H9 (cell line): Measurements from ENCODE around the gene PMEPA1. TPM values are rescaled to one million over a fixed set of nuclear protein-coding genes. Genes with fewer than 3 reads are reported as not detected.

ENCODE experiments used
- DNase-seq: peaks from one replicate; pipeline ENCODE4 v3.0.0-alpha.2; 2017
- H2AFZ ChIP-seq: one replicate; pipeline ENCODE4 v1.6.1; 2013; ENCODE audit warnings: mild to moderate bottlenecking, low read length, control low read depth, moderate library complexity
- H2AK5ac ChIP-seq: 2 replicates; pipeline ENCODE4 v1.6.1; 2013; ENCODE audit warnings: low read length, control low read depth, mixed read lengths; ENCODE audit not compliant: insufficient read length
- H2BK120ac ChIP-seq: one replicate; pipeline ENCODE4 v1.6.1; 2013; ENCODE audit warnings: low read depth, mild to moderate bottlenecking, low read length, control low read depth, inconsistent platforms; ENCODE audit not compliant: poor library complexity, severe bottlenecking
- H2BK12ac ChIP-seq: 2 replicates; pipeline ENCODE4 v1.6.1; 2013; ENCODE audit warnings: low read length, control low read depth, mixed read lengths, low read depth; ENCODE audit not compliant: insufficient read length
- H2BK15ac ChIP-seq: 2 replicates; pipeline ENCODE4 v1.6.1; 2013; ENCODE audit warnings: low read depth, low read length, control low read depth
- H2BK20ac ChIP-seq: one replicate; pipeline ENCODE4 v1.6.1; 2013; ENCODE audit warnings: low read depth, mild to moderate bottlenecking, low read length, control low read depth, inconsistent platforms; ENCODE audit not compliant: poor library complexity, severe bottlenecking
- H2BK5ac ChIP-seq: 2 replicates; pipeline ENCODE4 v1.6.1; 2013; ENCODE audit warnings: low read length, control low read depth, mixed read lengths; ENCODE audit not compliant: insufficient read length
- H3K14ac ChIP-seq: 2 replicates; pipeline ENCODE4 v1.6.1; 2013; ENCODE audit warnings: low read length, control low read depth; ENCODE audit not compliant: insufficient read depth
- H3K18ac ChIP-seq: 2 replicates; pipeline ENCODE4 v1.6.1; 2013; ENCODE audit warnings: low read depth, mild to moderate bottlenecking, mixed read lengths, low read length, control low read depth; ENCODE audit not compliant: insufficient read length
- H3K23ac ChIP-seq: 2 replicates; pipeline ENCODE4 v1.6.1; 2013; ENCODE audit warnings: low read length, control low read depth, mixed read lengths, low read depth; ENCODE audit not compliant: insufficient read length
- H3K23me2 ChIP-seq: 2 replicates; pipeline ENCODE4 v1.6.1; 2013; ENCODE audit warnings: low read depth, mild to moderate bottlenecking, mixed read lengths, low read length, control low read depth; ENCODE audit not compliant: insufficient read length, poor library complexity, severe bottlenecking
- H3K27ac ChIP-seq: 2 replicates; pipeline ENCODE4 v1.5.1; 2013; ENCODE audit warnings: low read length, control low read depth, mixed read lengths, low read depth; ENCODE audit not compliant: insufficient read length
- H3K27me3 ChIP-seq: 2 replicates; pipeline ENCODE4 v1.6.1; 2013; ENCODE audit warnings: low read length, control low read depth, inconsistent platforms; ENCODE audit not compliant: insufficient read depth
- H3K4ac ChIP-seq: 2 replicates; pipeline ENCODE4 v1.6.1; 2013; ENCODE audit warnings: low read depth, mild to moderate bottlenecking, control low read depth, inconsistent platforms, low read length, moderate library complexity
- H3K4me1 ChIP-seq: 2 replicates; pipeline ENCODE4 v1.6.1; 2013; ENCODE audit warnings: low read length, control low read depth, inconsistent platforms; ENCODE audit not compliant: insufficient read depth
- H3K4me2 ChIP-seq: 2 replicates; pipeline ENCODE4 v1.6.1; 2013; ENCODE audit warnings: low read length, control low read depth, mixed read lengths; ENCODE audit not compliant: insufficient read length, insufficient read depth
- H3K56ac ChIP-seq: 2 replicates; pipeline ENCODE4 v1.6.1; 2013; ENCODE audit warnings: low read depth, mild to moderate bottlenecking, mixed read lengths, low read length, control low read depth; ENCODE audit not compliant: insufficient read length
- H3K79me1 ChIP-seq: 2 replicates; pipeline ENCODE4 v1.6.1; 2013; ENCODE audit warnings: low read depth, mild to moderate bottlenecking, moderate library complexity, low read length, control low read depth, inconsistent platforms; ENCODE audit not compliant: insufficient read depth, poor library complexity, severe bottlenecking
- H3K79me2 ChIP-seq: 2 replicates; pipeline ENCODE4 v1.6.1; 2013; ENCODE audit warnings: low read length, control low read depth, inconsistent platforms; ENCODE audit not compliant: insufficient read depth
- H3K9ac ChIP-seq: 2 replicates; pipeline ENCODE4 v1.6.1; 2013; ENCODE audit warnings: low read length, control low read depth, mixed read lengths; ENCODE audit not compliant: insufficient read length; ENCODE audit errors: extremely low read depth
- H3K9me3 ChIP-seq: one replicate; pipeline ENCODE4 v1.6.1; 2013; ENCODE audit warnings: low read depth, low read length, inconsistent platforms; ENCODE audit not compliant: control insufficient read depth
- H3T11ph ChIP-seq: one replicate; pipeline ENCODE4 v1.6.1; 2013; ENCODE audit warnings: mild to moderate bottlenecking, low read length, control low read depth, inconsistent platforms
- H4K20me1 ChIP-seq: one replicate; pipeline ENCODE4 v1.6.1; 2013; ENCODE audit not compliant: control insufficient read depth, insufficient read length, insufficient read depth
- H4K5ac ChIP-seq: 2 replicates; pipeline ENCODE4 v1.6.1; 2013; ENCODE audit warnings: low read depth, mild to moderate bottlenecking, mixed read lengths, low read length, control low read depth; ENCODE audit not compliant: insufficient read length
- H4K8ac ChIP-seq: replicated peaks from 2 replicates; pipeline ENCODE4 v1.6.1; 2013; ENCODE audit warnings: low read length, control low read depth, mixed read lengths, low read depth; ENCODE audit not compliant: insufficient read length
- H4K91ac ChIP-seq: 2 replicates; pipeline ENCODE4 v1.6.1; 2013; ENCODE audit warnings: low read depth, mild to moderate bottlenecking, moderate library complexity, mixed read lengths, low read length, control low read depth; ENCODE audit not compliant: insufficient read length
- H3K27ac Mint-ChIP-seq, 3 experiments: 2 replicates in 2 of 3; 3 replicates in 1 of 3; pipeline ENCODE4 v1.8.0; 2020 to 2021; ENCODE audit warnings: mixed read lengths in 3 of 3, mild to moderate bottlenecking in 1 of 3, moderate library complexity in 1 of 3
- H3K27me3 Mint-ChIP-seq: 2 replicates; pipeline ENCODE4 v1.8.0; 2021; ENCODE audit warnings: low read depth, mild to moderate bottlenecking, moderate library complexity, mixed read lengths
- H3K36me3 Mint-ChIP-seq, 3 experiments: 2 replicates in 2 of 3; 3 replicates in 1 of 3; pipeline ENCODE4 v1.8.0; 2020 to 2021; ENCODE audit warnings: low read depth in 3 of 3, mixed read lengths in 3 of 3; ENCODE audit not compliant: insufficient read depth in 1 of 3
- H3K4me1 Mint-ChIP-seq, 2 experiments: 2 replicates each; pipeline ENCODE4 v1.8.0; 2020; ENCODE audit warnings: mixed read lengths in 2 of 2
- H3K4me3 Mint-ChIP-seq, 2 experiments: 2 replicates in 1 of 2; 3 replicates in 1 of 2; pipeline ENCODE4 v1.8.0; 2020 to 2021; ENCODE audit warnings: mild to moderate bottlenecking in 2 of 2, mixed read lengths in 2 of 2, moderate library complexity in 1 of 2
- H3K9me3 Mint-ChIP-seq, 2 experiments: 2 replicates in 1 of 2; 3 replicates in 1 of 2; pipeline ENCODE4 v1.8.0; 2020; ENCODE audit warnings: mild to moderate bottlenecking in 2 of 2, mixed read lengths in 2 of 2, moderate library complexity in 1 of 2
- CTCF ChIP-seq: fragments of 200-600 bp; sonication (generic); conservative IDR thresholded peaks from 3 replicates; pipeline ENCODE4 v1.8.0; 2021; ENCODE audit warnings: antibody characterized with exemption, mild to moderate bottlenecking
- WGBS: extraction: QIAGEN DNeasy Blood & Tissue Kit; methylation state at CpG from one replicate; pipeline ENCODE4 v1.1.7; 2013; ENCODE audit warnings: missing lambda C conversion rate, low lambda C conversion rate, mixed read lengths; ENCODE audit not compliant: insufficient read length; ENCODE audit errors: extremely low coverage; 5-methylcytosine and 5-hydroxymethylcytosine counted together
- total RNA-seq: library from RNA; stranded (reverse); gene quantifications from 2 replicates; pipeline ENCODE4 v1.2.1, GENCODE V29; 2021

The PMEPA1 gene
- total RNA-seq, 1 experiment from 2014 or later, result 34.6 TPM

GRCh38 chr20:57671662-57672061 is 38.2 kb downstream of the PMEPA1 start:
- Histone ChIP-seq H4K5ac (no peak overlapping the region), H3K9ac (no peak overlapping the region), H3K79me2 (peaks cover 35% of the 10 kb centered on the region; the same call in 1 of the 2 replicates), H3K56ac (no peak overlapping the region), H3K9me3 (no peaks in the 10 kb centered on the region), H3K23me2 (no peaks in the 10 kb centered on the region), H2AFZ (no peak overlapping the region), H2BK120ac (no peak overlapping the region), H3K27me3 (no peaks in the 10 kb centered on the region), H4K8ac (no peak overlapping the region), H3K4ac (no peak overlapping the region), H2BK15ac (no peak overlapping the region), H3T11ph (no peak overlapping the region), H2BK12ac (no peak overlapping the region), H3K18ac (no peak overlapping the region), H4K20me1 (no peaks in the 10 kb centered on the region), H3K4me2 (no peak overlapping the region), H4K91ac (no peak overlapping the region), H3K23ac (no peak overlapping the region), H3K79me1 (peaks cover 4% of the 10 kb centered on the region), H2AK5ac (no peak overlapping the region), H3K27ac (no peak overlapping the region), H2BK5ac (no peak overlapping the region), H3K4me1 (no peaks in the 10 kb centered on the region; the same call in 1 of the 2 replicates), H2BK20ac (no peak overlapping the region), H3K14ac (no peak overlapping the region)
- Mint-ChIP-seq H3K4me1 (peaks cover 49 to 61% of the 10 kb centered on the region in 2 experiments), H3K36me3 (peaks cover 0 to 13% (median 0%) of the 10 kb centered on the region in 3 experiments; a peak in 3 of 7 replicates), H3K4me3 (no peak overlapping the region), H3K27ac (no peak overlapping the region), H3K9me3 (no peaks in the 10 kb centered on the region), H3K27me3 (no peaks in the 10 kb centered on the region)
- WGBS, result no CpG with 5 or more reads among the region's 4 CpGs
- peak; percentile 19; the same call in 2 of the 3 replicates for TF ChIP-seq CTCF
- DNase-seq, result no peak
